HG02610 (cell line): Measurements from ENCODE around the gene GASK1A.

Experiments
- ATAC-seq: cut with Tn5 transposase; IDR thresholded peaks from one replicate; pipeline ENCODE4 v1.9.1; 2021; ENCODE audit warnings: mild to moderate bottlenecking, moderate library complexity; ENCODE audit not compliant: unreplicated experiment

GASK1A gene

GRCh38 chr3:42982645-42983412 is 3.7 kb downstream of the GASK1A start:
- ATAC-seq, result no peak

GRCh38 chr3:42983927-42984326 is 4.8 kb downstream of the GASK1A start:
- ATAC-seq, result no peak

- no peak for ATAC-seq
Measured at GRCh38 chr3:42984701-42985100, 5.6 kb downstream of the GASK1A start.

GRCh38 chr3:42988097-42988496 is 9.0 kb downstream of the GASK1A start:
- no peak for ATAC-seq

- ATAC-seq, result no peak
Measured at GRCh38 chr3:42988566-42988965, 9.5 kb downstream of the GASK1A start.

- ATAC-seq, result no peak
Measured at GRCh38 chr3:42991341-42992315, 12.5 kb downstream of the GASK1A start.

- ATAC-seq, result no peak
Measured at GRCh38 chr3:42994595-42994994, 15.5 kb downstream of the GASK1A start.

GRCh38 chr3:42996021-42996420 is 16.9 kb downstream of the GASK1A start:
- no peak for ATAC-seq

GRCh38 chr3:42996633-42997075 is 17.5 kb downstream of the GASK1A start:
- ATAC-seq, result no peak

GRCh38 chr3:42999212-42999611 is 20.1 kb downstream of the GASK1A start:
- ATAC-seq, result no peak

GRCh38 chr3:42999632-43000031 is 20.5 kb downstream of the GASK1A start:
- no peak for ATAC-seq

- ATAC-seq, result no peak
Measured at GRCh38 chr3:43000387-43000786, 21.3 kb downstream of the GASK1A start.

- no peak for ATAC-seq
Measured at GRCh38 chr3:43001094-43001553, 22.0 kb downstream of the GASK1A start.

- no peak for ATAC-seq
Measured at GRCh38 chr3:43001556-43002121, 22.5 kb downstream of the GASK1A start.

GRCh38 chr3:43004282-43004681 is 25.2 kb downstream of the GASK1A start:
- no peak for ATAC-seq

GRCh38 chr3:43005253-43005652 is 26.1 kb downstream of the GASK1A start:
- no peak for ATAC-seq

- ATAC-seq, result no peak
Measured at GRCh38 chr3:43005981-43006380, 26.9 kb downstream of the GASK1A start.

- no peak for ATAC-seq
Measured at GRCh38 chr3:43006825-43007224, 27.7 kb downstream of the GASK1A start.

GRCh38 chr3:43009547-43009946 is 30.4 kb downstream of the GASK1A start:
- no peak for ATAC-seq

- no peak for ATAC-seq
Measured at GRCh38 chr3:43010638-43011037, 31.5 kb downstream of the GASK1A start.

GRCh38 chr3:43011638-43012037 is 32.5 kb downstream of the GASK1A start:
- ATAC-seq, result no peak
